H1 (cell line): ENCODE data around the gene PROK1. TPM values are rescaled to one million over a fixed set of nuclear protein-coding genes. Genes with fewer than 3 reads are reported as not detected.

Experiments
- polyA plus RNA-seq, 7 experiments: library from polyadenylated mRNA; depleted of rRNA in 3 of 7; stranded (reverse) in 5 of 7; unstranded in 2 of 7; fragments of >200 nt in 5 of 7; fragments of 200-250 nt in 2 of 7; gene quantifications; 1 replicate in 5 of 7; 2 replicates in 1 of 7; 4 replicates in 1 of 7; pipeline versions ENCODE4 v1.2.1 to v1.2.3, GENCODE V29; 2011 to 2013; ENCODE audit warnings: missing spikeins in 2 of 7, mixed read lengths in 2 of 7
- total RNA-seq: library from RNA; stranded (reverse); fragmentation: NEBNext Ultra II Directional; extraction: Animal tissue kit (Norgen Biotek cat#: 25700); gene quantifications from 2 replicates; pipeline ENCODE4 v1.2.1, GENCODE V29; 2021
- TF ChIP-seq, protein P1 (sequence below): fragments of 300-600 bp; sonication (generic); IDR thresholded peaks from 2 replicates; pipeline ENCODE4 v1.7.1; 2012; ENCODE audit warnings: low read length, moderate library complexity, mild to moderate bottlenecking, inconsistent platforms; ENCODE audit not compliant: insufficient replicate concordance

PROK1 gene
- total and polyA plus RNA-seq, 2 of the 8 experiments (the other 6 are each of a cell fraction or from before 2014, with no cell fraction given): 0.12 TPM; not detected in 1

DNA sequence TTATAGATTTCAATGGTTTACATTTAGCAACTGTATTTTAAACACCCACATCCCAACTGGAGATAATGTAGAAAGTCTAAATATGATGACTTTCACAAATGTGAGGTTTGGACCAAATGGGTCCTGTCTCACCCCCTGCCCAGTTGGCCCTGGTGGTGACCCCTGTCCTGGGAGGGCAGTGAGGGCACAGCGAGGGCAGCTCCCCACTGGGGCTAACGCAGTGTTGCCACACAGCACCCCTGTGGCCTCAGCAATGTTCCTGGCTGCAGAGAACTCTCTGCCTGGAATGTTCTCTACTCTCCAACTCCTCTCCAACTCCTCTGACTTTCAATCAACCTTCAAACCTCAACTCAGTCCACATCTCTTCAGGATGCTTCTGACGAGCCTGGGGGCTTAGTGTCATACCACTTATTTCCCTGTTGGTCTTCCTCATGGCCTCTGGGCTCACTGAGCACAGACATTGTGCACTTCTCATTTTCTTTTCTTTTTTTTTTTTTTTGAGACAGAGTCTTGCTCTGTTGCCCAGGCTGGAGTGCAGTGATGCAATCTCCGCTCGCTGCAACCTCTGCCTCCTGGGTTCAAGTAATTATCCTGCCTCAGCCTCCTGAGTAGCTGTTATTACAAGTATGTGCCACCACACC, 42.2 kb downstream of the PROK1 start (continued):
- TF ChIP-seq, protein P1, sequence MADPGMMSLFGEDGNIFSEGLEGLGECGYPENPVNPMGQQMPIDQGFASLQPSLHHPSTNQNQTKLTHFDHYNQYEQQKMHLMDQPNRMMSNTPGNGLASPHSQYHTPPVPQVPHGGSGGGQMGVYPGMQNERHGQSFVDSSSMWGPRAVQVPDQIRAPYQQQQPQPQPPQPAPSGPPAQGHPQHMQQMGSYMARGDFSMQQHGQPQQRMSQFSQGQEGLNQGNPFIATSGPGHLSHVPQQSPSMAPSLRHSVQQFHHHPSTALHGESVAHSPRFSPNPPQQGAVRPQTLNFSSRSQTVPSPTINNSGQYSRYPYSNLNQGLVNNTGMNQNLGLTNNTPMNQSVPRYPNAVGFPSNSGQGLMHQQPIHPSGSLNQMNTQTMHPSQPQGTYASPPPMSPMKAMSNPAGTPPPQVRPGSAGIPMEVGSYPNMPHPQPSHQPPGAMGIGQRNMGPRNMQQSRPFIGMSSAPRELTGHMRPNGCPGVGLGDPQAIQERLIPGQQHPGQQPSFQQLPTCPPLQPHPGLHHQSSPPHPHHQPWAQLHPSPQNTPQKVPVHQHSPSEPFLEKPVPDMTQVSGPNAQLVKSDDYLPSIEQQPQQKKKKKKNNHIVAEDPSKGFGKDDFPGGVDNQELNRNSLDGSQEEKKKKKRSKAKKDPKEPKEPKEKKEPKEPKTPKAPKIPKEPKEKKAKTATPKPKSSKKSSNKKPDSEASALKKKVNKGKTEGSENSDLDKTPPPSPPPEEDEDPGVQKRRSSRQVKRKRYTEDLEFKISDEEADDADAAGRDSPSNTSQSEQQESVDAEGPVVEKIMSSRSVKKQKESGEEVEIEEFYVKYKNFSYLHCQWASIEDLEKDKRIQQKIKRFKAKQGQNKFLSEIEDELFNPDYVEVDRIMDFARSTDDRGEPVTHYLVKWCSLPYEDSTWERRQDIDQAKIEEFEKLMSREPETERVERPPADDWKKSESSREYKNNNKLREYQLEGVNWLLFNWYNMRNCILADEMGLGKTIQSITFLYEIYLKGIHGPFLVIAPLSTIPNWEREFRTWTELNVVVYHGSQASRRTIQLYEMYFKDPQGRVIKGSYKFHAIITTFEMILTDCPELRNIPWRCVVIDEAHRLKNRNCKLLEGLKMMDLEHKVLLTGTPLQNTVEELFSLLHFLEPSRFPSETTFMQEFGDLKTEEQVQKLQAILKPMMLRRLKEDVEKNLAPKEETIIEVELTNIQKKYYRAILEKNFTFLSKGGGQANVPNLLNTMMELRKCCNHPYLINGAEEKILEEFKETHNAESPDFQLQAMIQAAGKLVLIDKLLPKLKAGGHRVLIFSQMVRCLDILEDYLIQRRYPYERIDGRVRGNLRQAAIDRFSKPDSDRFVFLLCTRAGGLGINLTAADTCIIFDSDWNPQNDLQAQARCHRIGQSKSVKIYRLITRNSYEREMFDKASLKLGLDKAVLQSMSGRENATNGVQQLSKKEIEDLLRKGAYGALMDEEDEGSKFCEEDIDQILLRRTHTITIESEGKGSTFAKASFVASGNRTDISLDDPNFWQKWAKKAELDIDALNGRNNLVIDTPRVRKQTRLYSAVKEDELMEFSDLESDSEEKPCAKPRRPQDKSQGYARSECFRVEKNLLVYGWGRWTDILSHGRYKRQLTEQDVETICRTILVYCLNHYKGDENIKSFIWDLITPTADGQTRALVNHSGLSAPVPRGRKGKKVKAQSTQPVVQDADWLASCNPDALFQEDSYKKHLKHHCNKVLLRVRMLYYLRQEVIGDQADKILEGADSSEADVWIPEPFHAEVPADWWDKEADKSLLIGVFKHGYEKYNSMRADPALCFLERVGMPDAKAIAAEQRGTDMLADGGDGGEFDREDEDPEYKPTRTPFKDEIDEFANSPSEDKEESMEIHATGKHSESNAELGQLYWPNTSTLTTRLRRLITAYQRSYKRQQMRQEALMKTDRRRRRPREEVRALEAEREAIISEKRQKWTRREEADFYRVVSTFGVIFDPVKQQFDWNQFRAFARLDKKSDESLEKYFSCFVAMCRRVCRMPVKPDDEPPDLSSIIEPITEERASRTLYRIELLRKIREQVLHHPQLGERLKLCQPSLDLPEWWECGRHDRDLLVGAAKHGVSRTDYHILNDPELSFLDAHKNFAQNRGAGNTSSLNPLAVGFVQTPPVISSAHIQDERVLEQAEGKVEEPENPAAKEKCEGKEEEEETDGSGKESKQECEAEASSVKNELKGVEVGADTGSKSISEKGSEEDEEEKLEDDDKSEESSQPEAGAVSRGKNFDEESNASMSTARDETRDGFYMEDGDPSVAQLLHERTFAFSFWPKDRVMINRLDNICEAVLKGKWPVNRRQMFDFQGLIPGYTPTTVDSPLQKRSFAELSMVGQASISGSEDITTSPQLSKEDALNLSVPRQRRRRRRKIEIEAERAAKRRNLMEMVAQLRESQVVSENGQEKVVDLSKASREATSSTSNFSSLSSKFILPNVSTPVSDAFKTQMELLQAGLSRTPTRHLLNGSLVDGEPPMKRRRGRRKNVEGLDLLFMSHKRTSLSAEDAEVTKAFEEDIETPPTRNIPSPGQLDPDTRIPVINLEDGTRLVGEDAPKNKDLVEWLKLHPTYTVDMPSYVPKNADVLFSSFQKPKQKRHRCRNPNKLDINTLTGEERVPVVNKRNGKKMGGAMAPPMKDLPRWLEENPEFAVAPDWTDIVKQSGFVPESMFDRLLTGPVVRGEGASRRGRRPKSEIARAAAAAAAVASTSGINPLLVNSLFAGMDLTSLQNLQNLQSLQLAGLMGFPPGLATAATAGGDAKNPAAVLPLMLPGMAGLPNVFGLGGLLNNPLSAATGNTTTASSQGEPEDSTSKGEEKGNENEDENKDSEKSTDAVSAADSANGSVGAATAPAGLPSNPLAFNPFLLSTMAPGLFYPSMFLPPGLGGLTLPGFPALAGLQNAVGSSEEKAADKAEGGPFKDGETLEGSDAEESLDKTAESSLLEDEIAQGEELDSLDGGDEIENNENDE: no peak
